ENCODE measurements around the gene ADGRD2.

DNA sequence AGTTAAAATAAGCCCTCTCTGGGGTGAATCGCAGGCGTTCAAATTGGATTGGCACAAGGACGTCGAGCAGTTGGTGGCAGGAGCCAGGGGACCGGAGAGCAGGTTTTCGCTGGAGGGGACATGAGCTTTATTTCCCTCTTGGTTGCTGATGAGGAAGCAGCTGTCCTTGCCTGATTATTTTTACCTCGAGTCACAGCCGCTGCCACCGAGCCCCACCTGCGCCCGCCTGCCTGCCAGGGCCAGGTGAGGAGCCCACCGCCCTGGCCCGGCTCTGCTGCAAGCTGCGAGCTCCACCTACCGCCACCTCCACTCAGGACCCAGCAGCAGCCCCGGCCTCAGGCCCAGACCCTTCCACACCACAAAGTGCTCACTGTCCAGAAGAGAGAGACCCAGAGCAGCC is 9.0 kb upstream of the ADGRD2 start:
- TF ChIP-seq, protein P1, sequence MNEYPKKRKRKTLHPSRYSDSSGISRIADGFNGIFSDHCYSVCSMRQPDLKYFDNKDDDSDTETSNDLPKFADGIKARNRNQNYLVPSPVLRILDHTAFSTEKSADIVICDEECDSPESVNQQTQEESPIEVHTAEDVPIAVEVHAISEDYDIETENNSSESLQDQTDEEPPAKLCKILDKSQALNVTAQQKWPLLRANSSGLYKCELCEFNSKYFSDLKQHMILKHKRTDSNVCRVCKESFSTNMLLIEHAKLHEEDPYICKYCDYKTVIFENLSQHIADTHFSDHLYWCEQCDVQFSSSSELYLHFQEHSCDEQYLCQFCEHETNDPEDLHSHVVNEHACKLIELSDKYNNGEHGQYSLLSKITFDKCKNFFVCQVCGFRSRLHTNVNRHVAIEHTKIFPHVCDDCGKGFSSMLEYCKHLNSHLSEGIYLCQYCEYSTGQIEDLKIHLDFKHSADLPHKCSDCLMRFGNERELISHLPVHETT (CRISPR knock-in tag; conservative IDR thresholded peaks at IDR 0.05 in 1 of 2, IDR thresholded peaks at IDR 0.05 in 1 of 2): no peak
- TF ChIP-seq NFIC (IDR thresholded peaks at IDR 0.05) (no peak), CHD2 (IDR thresholded peaks at IDR 0.05; ENCODE audit: low read depth, low read length) (no peak), POLR3A (IDR thresholded peaks at IDR 0.05; ENCODE audit: borderline replicate concordance, extremely low read depth, insufficient read depth, insufficient read length) (no peak), L3MBTL2 (IDR thresholded peaks at IDR 0.05) (no peak)

All from K562 (cell line).